ENCODE measurements around the gene GGCT.
"Not testable (repeated sequence)": the region's sequence is repeated elsewhere in the genome, so short reads cannot be mapped to it uniquely, and the experiment has no call there.

Gene GGCT

GRCh38 chr7:30515761-30516160 lies 11.1 kb upstream of the GGCT start:
- H3K4me3 ChIP-seq (ENCODE audit: extremely low read depth, insufficient read depth, low read length, poor library complexity, severe bottlenecking) = no peak overlapping the region
- H3K36me3 ChIP-seq (ENCODE audit: control insufficient read depth, insufficient read depth, low read length) = no peaks in the 10 kb centered on the region
- WGBS, 2 experiments (ENCODE audit: insufficient coverage in 2 of 2) = 86 to 100% methylated on average over 1 of the region's 2 CpGs
- H3K4me1 ChIP-seq (ENCODE audit: control insufficient read depth, insufficient read depth, low read length, poor library complexity, severe bottlenecking) = peaks cover 6% of the 10 kb centered on the region
- H3K27ac ChIP-seq (ENCODE audit: low read depth, low read length, severe bottlenecking) = no peak overlapping the region
- H3K9me3 ChIP-seq (ENCODE audit: control insufficient read depth, low read length) = no peaks in the 10 kb centered on the region

GRCh38 chr7:30514776-30515175 lies 10.1 kb upstream of the GGCT start:
- no peaks in the 10 kb centered on the region for H3K36me3 ChIP-seq (ENCODE audit: control insufficient read depth, insufficient read depth, low read length)
- no peaks in the 10 kb centered on the region for H3K9me3 ChIP-seq (ENCODE audit: control insufficient read depth, low read length)
- H3K4me3 ChIP-seq (ENCODE audit: extremely low read depth, insufficient read depth, low read length, poor library complexity, severe bottlenecking) = no peak overlapping the region
- no CpG with 5 or more reads among the region's 1 CpG for WGBS, 2 experiments (ENCODE audit: insufficient coverage in 2 of 2)
- H3K27ac ChIP-seq (ENCODE audit: low read depth, low read length, severe bottlenecking) = no peak overlapping the region
- H3K4me1 ChIP-seq (ENCODE audit: control insufficient read depth, insufficient read depth, low read length, poor library complexity, severe bottlenecking) = no peaks in the 10 kb centered on the region

- 93 to 100% methylated on average over 1 to 2 of the region's 3 CpGs for WGBS, 2 experiments (ENCODE audit: insufficient coverage in 2 of 2)
- Histone ChIP-seq H3K4me1 (ENCODE audit: control insufficient read depth, insufficient read depth, low read length, poor library complexity, severe bottlenecking) (no peaks in the 10 kb centered on the region), H3K36me3 (ENCODE audit: control insufficient read depth, insufficient read depth, low read length) (no peaks in the 10 kb centered on the region), H3K27ac (ENCODE audit: low read depth, low read length, severe bottlenecking) (no peak overlapping the region), H3K4me3 (ENCODE audit: extremely low read depth, insufficient read depth, low read length, poor library complexity, severe bottlenecking) (no peak overlapping the region), H3K9me3 (ENCODE audit: control insufficient read depth, low read length) (no peaks in the 10 kb centered on the region)
Measured at GRCh38 chr7:30514177-30514576, 9.5 kb upstream of the GGCT start.

GRCh38 chr7:30513762-30514161 lies 9.1 kb upstream of the GGCT start:
- no peak overlapping the region for H3K4me3 ChIP-seq (ENCODE audit: extremely low read depth, insufficient read depth, low read length, poor library complexity, severe bottlenecking)
- 100% methylated on average over 1 of the region's 2 CpGs for WGBS, 2 experiments (ENCODE audit: insufficient coverage in 2 of 2)
- H3K27ac ChIP-seq (ENCODE audit: low read depth, low read length, severe bottlenecking) = no peak overlapping the region
- no peaks in the 10 kb centered on the region for H3K9me3 ChIP-seq (ENCODE audit: control insufficient read depth, low read length)
- no peaks in the 10 kb centered on the region for H3K36me3 ChIP-seq (ENCODE audit: control insufficient read depth, insufficient read depth, low read length)
- H3K4me1 ChIP-seq (ENCODE audit: control insufficient read depth, insufficient read depth, low read length, poor library complexity, severe bottlenecking) = no peaks in the 10 kb centered on the region

GRCh38 chr7:30511973-30512662 lies 7.5 kb upstream of the GGCT start:
- Histone ChIP-seq H3K27ac (ENCODE audit: low read depth, low read length, severe bottlenecking) (no peak overlapping the region), H3K4me1 (ENCODE audit: control insufficient read depth, insufficient read depth, low read length, poor library complexity, severe bottlenecking) (no peaks in the 10 kb centered on the region), H3K4me3 (ENCODE audit: extremely low read depth, insufficient read depth, low read length, poor library complexity, severe bottlenecking) (no peak overlapping the region), H3K9me3 (ENCODE audit: control insufficient read depth, low read length) (no peaks in the 10 kb centered on the region), H3K36me3 (ENCODE audit: control insufficient read depth, insufficient read depth, low read length) (no peaks in the 10 kb centered on the region)
- 60% methylated on average over 1 of the region's 1 CpG; no CpG with 5 or more reads in 1 of the 2 experiments for WGBS, 2 experiments (ENCODE audit: insufficient coverage in 2 of 2)

GRCh38 chr7:30511494-30511893 lies 6.9 kb upstream of the GGCT start:
- H3K27ac ChIP-seq (ENCODE audit: low read depth, low read length, severe bottlenecking) = no peak overlapping the region
- H3K4me1 ChIP-seq (ENCODE audit: control insufficient read depth, insufficient read depth, low read length, poor library complexity, severe bottlenecking) = no peaks in the 10 kb centered on the region
- H3K9me3 ChIP-seq (ENCODE audit: control insufficient read depth, low read length) = no peaks in the 10 kb centered on the region
- WGBS, 2 experiments (ENCODE audit: insufficient coverage in 2 of 2) = 60% methylated on average over 1 of the region's 2 CpGs
- H3K4me3 ChIP-seq (ENCODE audit: extremely low read depth, insufficient read depth, low read length, poor library complexity, severe bottlenecking) = no peak overlapping the region
- H3K36me3 ChIP-seq (ENCODE audit: control insufficient read depth, insufficient read depth, low read length) = no peaks in the 10 kb centered on the region

- WGBS, 2 experiments (ENCODE audit: insufficient coverage in 2 of 2) = 94 to 100% methylated on average over 2 of the region's 4 CpGs
- no peak overlapping the region for H3K27ac ChIP-seq (ENCODE audit: low read depth, low read length, severe bottlenecking)
- no peak overlapping the region for H3K4me3 ChIP-seq (ENCODE audit: extremely low read depth, insufficient read depth, low read length, poor library complexity, severe bottlenecking)
- no peaks in the 10 kb centered on the region for H3K36me3 ChIP-seq (ENCODE audit: control insufficient read depth, insufficient read depth, low read length)
- no peaks in the 10 kb centered on the region for H3K9me3 ChIP-seq (ENCODE audit: control insufficient read depth, low read length)
- H3K4me1 ChIP-seq (ENCODE audit: control insufficient read depth, insufficient read depth, low read length, poor library complexity, severe bottlenecking) = no peaks in the 10 kb centered on the region
Measured at GRCh38 chr7:30510124-30511075, 5.8 kb upstream of the GGCT start.

GRCh38 chr7:30509171-30509857 lies 4.7 kb upstream of the GGCT start:
- 100% methylated on average over 4 of the region's 9 CpGs; no CpG with 5 or more reads in 1 of the 2 experiments for WGBS, 2 experiments (ENCODE audit: insufficient coverage in 2 of 2)
- not testable (repeated sequence) for H3K4me3 ChIP-seq (ENCODE audit: extremely low read depth, insufficient read depth, low read length, poor library complexity, severe bottlenecking); H3K9me3 ChIP-seq (ENCODE audit: control insufficient read depth, low read length); H3K27ac ChIP-seq (ENCODE audit: low read depth, low read length, severe bottlenecking); H3K4me1 ChIP-seq (ENCODE audit: control insufficient read depth, insufficient read depth, low read length, poor library complexity, severe bottlenecking); H3K36me3 ChIP-seq (ENCODE audit: control insufficient read depth, insufficient read depth, low read length)

GRCh38 chr7:30507346-30507900 lies 2.8 kb upstream of the GGCT start:
- not testable (repeated sequence) for H3K4me3 ChIP-seq (ENCODE audit: extremely low read depth, insufficient read depth, low read length, poor library complexity, severe bottlenecking); H3K36me3 ChIP-seq (ENCODE audit: control insufficient read depth, insufficient read depth, low read length)

GRCh38 chr7:30505174-30505697 lies 607 bp upstream of the GGCT start:
- 92 to 94% methylated on average over 15 to 16 of the region's 19 CpGs for WGBS, 2 experiments (ENCODE audit: insufficient coverage in 2 of 2)
- H3K9me3 ChIP-seq (ENCODE audit: control insufficient read depth, low read length) = no peaks in the 10 kb centered on the region
- peak overlapping the region; percentile 79 for H3K4me3 ChIP-seq (ENCODE audit: extremely low read depth, insufficient read depth, low read length, poor library complexity, severe bottlenecking)
- H3K36me3 ChIP-seq (ENCODE audit: control insufficient read depth, insufficient read depth, low read length) = peaks cover 6% of the 10 kb centered on the region
- no peaks in the 10 kb centered on the region for H3K4me1 ChIP-seq (ENCODE audit: control insufficient read depth, insufficient read depth, low read length, poor library complexity, severe bottlenecking)
- H3K27ac ChIP-seq (ENCODE audit: low read depth, low read length, severe bottlenecking) = no peak overlapping the region

More at GRCh38 chr7:30507346-30507900, 2.8 kb upstream of the GGCT start:
- H3K9me3 ChIP-seq (ENCODE audit: control insufficient read depth, low read length); H3K4me1 ChIP-seq (ENCODE audit: control insufficient read depth, insufficient read depth, low read length, poor library complexity, severe bottlenecking); H3K27ac ChIP-seq (ENCODE audit: low read depth, low read length, severe bottlenecking): not testable (repeated sequence)
- 90 to 93% methylated on average over 9 of the region's 9 CpGs for WGBS, 2 experiments (ENCODE audit: insufficient coverage in 2 of 2)

Data from mesodermal cell (in vitro differentiated cells).